Measurements from ENCODE around the gene IGFBP1. TPM values are rescaled to one million over a fixed set of nuclear protein-coding genes. Genes with fewer than 3 reads are reported as not detected.

Gene IGFBP1
- total and polyA plus RNA-seq, 2 of the 13 experiments (the other 11 are each of a cell fraction or from before 2014, with no cell fraction given), result 5.4 to 885 TPM

GRCh38 chr7:45888185-45888992 lies at the start of gene IGFBP1 (continued):
- TF ChIP-seq GATA4 (IDR thresholded peaks at IDR 0.05; ENCODE audit: borderline replicate concordance, low read depth) (peak; percentile 95), SCMH1 (CRISPR knock-in tag; IDR thresholded peaks at IDR 0.05; ENCODE audit: borderline replicate concordance) (no peak), GRHL1 (CRISPR knock-in tag; conservative IDR thresholded peaks at IDR 0.05) (no peak), SRF (IDR thresholded peaks at IDR 0.05; ENCODE audit: low read depth, low read length) (no peak), HNF4G (IDR thresholded peaks at IDR 0.05; ENCODE audit: borderline replicate concordance, low read depth, low read length) (peak; percentile 27; the same call in 1 of the 2 replicates), HNF4G (CRISPR knock-in tag; IDR thresholded peaks at IDR 0.05; ENCODE audit: borderline replicate concordance, low read depth) (peak; percentile 86), CCDC6 (CRISPR knock-in tag; IDR thresholded peaks at IDR 0.05) (peak; percentile 98; the same call in 1 of the 2 replicates), ZBTB3 (CRISPR knock-in tag; IDR thresholded peaks at IDR 0.05; ENCODE audit: borderline replicate concordance, low read depth) (no peak), ZGPAT (CRISPR knock-in tag; IDR thresholded peaks at IDR 0.05) (peak; percentile 89), FOXP1 (IDR thresholded peaks at IDR 0.05) (no peak), FOXP1 (CRISPR knock-in tag; IDR thresholded peaks at IDR 0.05) (peak; percentile 89), EED (CRISPR knock-in tag; IDR thresholded peaks at IDR 0.05) (peak; percentile 79; the same call in 1 of the 2 replicates), ZFP37 (CRISPR knock-in tag; IDR thresholded peaks at IDR 0.05; ENCODE audit: borderline replicate concordance) (peak; percentile 86; the same call in 1 of the 2 replicates), FOXP4 (CRISPR knock-in tag; IDR thresholded peaks at IDR 0.05) (peak; percentile 99), IRF1 (CRISPR knock-in tag; IDR thresholded peaks at IDR 0.05; ENCODE audit: low read depth) (peak; percentile 72), ZNF674 (CRISPR knock-in tag; IDR thresholded peaks at IDR 0.05; ENCODE audit: low read depth) (no peak; the same call in none of the 2 replicates)

All from HepG2 (cell line).